GM13977 (cell line): ENCODE measurements around the gene CLINT1.
"Not testable (repeated sequence)": the region's sequence is repeated elsewhere in the genome, so short reads cannot be mapped to it uniquely, and the experiment has no call there.

ENCODE experiments used
- DNase-seq: peaks from one replicate; pipeline ENCODE4 v3.0.0; 2012; ENCODE audit warnings: low spot score
- CTCF ChIP-seq: IDR thresholded peaks from 2 replicates; pipeline ENCODE4 v1.5.1; 2012; ENCODE audit warnings: mild to moderate bottlenecking, control low read depth; ENCODE audit not compliant: insufficient read depth; ENCODE audit errors: extremely low read depth, missing control alignments
- in situ Hi-C: fragments of 300-500 bp; cut with MboI; formaldehyde crosslinking; loops from one replicate; pipeline ENCODE4 v1.12.0; 2022; ENCODE audit warnings: low sequenced_read_pairs, low pct_unique_long_range_greater_than_20kb, mixed read lengths, inconsistent platforms; ENCODE audit not compliant: unreplicated experiment

The CLINT1 gene

DNA sequence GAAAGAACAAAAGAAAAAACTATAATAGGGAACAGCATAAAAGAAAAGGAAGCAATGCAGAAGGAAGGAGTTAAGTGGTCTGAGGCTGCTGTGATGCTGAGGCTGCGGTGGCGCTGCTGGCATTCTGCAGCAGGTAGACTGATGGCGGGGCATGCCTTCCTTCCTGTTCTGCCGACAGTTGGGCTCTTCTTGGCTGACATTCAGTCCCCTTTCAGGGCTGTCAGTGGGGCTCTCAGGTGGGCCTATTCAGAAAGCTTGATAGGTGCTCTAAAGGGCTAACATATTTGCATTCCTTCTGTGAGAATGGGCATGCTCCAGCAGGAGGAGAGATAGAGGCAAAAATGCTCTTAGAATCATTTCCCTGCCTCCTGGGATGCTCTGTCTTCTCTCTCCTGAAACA is 5.1 kb upstream of the CLINT1 start:
- no peak for DNase-seq
- TF ChIP-seq CTCF = no peak

GRCh38 chr5:157862183-157862851 is 3.4 kb upstream of the CLINT1 start:
- TF ChIP-seq CTCF = no peak
- DNase-seq = no peak
- in situ Hi-C loops = no loop called here

More for the DNA sequence above, 5.1 kb upstream of the CLINT1 start:
- in situ Hi-C loops = no loop called here

DNA sequence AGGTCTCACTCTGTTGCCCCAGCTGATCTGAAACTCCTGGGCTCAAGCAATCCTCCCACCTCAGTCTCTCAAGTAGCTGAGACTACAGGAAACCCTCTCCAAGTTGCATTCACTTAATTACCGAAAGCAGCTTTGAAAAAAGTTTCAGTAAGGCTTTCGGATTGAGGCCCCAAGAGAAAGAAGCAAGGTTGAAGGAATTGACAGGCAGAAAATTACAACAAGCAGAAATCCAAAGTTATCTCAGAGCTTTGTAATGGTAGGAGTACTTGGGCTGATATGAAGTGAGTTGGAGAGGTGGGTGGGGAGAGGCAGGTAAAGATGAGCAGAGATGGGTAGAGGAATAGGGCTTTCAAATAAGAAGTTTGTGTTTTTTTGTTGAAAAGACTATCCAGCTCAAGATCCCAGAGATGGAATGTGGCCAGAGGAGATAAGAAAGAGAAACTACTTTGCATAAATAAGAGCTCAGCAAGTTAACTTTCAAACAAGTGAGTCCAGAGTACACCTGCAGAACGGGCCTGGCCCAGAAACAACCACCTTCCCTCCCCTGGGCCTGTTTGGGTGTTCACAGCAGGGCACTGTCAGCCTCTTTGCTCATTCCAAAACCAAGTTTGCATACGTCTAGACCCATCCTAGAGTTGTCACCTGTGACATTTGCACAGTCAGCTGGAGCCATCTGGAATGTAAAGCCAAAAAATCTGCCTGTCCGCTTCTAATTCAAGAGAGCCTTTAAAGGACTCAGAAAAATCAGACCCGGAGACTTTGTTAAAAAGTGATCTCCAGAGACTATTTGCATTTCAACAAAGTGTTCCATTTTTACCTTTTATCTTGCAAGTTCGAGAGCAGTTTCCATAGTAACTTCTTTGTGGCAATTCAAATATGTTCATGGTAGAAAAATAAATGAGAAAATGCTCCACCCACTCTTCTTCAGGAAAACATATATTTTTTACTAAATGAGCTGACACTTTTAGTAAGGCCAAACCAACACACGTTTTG is 2.2 kb upstream of the CLINT1 start:
- DNase-seq = peak; percentile 71
- TF ChIP-seq CTCF = no peak
- in situ Hi-C loops = no loop called here

GRCh38 chr5:157859227-157859575 is 256 bp upstream of the CLINT1 start:
- no peak for TF ChIP-seq CTCF
- DNase-seq = no peak
- in situ Hi-C loops = no loop called here

- in situ Hi-C loops = no loop called here
- DNase-seq = no peak
- TF ChIP-seq CTCF = no peak
Measured at GRCh38 chr5:157857816-157858526, 974 bp downstream of the CLINT1 start.

DNA sequence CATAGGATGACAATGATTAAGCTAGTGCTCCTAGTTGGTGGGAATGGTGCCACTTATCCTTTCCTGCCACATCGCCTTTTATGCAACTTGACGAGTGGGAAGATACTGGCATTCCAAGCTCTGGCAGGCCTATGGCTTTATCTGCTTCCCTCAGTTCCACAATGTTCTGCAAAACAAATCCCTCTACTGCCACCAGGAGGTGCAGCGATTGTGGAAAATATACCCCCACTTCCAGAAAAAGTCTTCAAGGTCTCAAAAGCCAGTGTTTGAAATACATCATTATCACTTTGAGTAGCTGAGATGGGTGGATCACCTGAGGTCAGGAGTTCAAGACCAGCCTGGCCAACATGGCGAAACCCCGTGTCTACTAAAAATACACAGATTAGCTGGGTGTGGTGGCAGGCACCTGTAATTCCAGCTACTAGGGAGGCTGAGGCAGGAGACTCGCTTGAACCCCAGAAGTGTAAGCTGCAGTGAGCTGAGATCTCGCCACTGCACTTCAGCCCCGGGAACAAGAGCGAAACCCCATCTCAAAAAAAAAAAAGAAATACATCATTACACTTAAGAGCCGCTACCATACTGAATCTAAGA is 3.4 kb downstream of the CLINT1 start:
- no peak for DNase-seq
- in situ Hi-C loops = no loop called here
- TF ChIP-seq CTCF = peak; percentile 62

DNA sequence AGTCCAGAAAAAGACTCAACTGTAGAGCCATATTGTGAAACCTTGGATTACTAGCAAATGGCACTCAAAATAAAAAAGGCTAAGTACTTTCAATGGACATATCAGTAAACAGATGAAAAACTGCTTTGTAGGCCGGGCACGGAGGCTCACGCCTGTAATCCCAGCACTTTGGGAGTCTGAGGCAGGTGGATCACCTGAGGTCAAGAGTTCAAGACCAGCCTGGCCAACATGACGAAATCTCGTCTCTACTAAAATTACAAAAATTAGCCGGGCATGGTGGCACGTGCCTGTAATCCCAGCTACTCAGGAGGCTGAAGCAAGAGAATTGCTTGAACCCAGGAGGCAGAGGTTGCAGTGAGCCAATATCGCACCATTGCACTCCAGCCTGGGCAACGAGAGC is 5.6 kb downstream of the CLINT1 start:
- DNase-seq, in situ Hi-C loops: not testable (repeated sequence)
